Stimulated activated CD4-positive, alpha-beta T cell treated with anti-CD3 and anti-CD28 coated beads, Interleukin-15, amount 100 ng/mL, for 1 hour (primary cell): ENCODE data around the gene WDR20.
"Not testable (repeated sequence)": the region's sequence is repeated elsewhere in the genome, so short reads cannot be mapped to it uniquely, and the experiment has no call there.

Experiments used
- DNase-seq, 2 donors: peaks; one replicate each; pipeline ENCODE4 v3.0.0-alpha.2; 2020; ENCODE audit warnings: low read depth in 1 of 2, low spot score in 1 of 2

The WDR20 gene

DNA sequence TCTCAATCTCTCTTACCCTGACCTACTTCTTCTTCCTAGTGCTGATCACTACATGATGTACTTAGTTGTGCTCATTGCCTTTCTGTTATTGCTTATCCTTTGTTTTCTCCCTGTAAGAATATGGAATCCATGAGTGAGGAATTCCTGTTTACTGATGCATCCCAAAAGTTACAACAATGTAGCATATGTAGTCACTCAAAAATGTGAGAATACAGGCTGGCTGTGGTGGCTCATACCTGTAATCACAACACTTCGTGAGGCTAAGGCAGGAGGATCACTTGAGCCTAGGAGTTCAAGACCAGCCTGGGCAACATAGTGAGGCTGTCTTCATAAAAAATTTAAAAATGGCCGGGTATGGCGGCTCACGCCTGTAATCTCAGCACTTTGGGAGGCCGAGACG lies 8.0 kb upstream of the WDR20 start:
- no peak for DNase-seq

DNA sequence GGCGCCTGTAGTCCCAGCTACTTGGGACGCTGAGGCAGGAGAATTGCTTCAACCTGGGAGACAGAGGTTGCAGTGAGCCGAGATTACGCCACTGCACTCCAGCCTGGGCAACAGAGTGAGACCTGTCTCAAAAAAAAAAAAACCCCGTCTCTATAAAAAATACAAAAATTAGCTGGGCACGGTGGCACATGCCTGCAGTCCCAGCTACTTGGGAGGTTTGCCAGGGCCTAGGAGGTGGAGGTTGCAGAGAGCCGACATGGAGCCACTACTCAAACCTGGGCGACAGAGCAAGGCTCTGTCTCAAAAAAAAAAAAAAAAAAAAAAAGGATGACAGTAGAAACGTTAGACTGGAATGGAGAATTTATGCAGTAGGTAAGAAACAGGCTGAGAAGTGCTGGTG lies 5.7 kb upstream of the WDR20 start:
- not testable (repeated sequence) for DNase-seq

DNA sequence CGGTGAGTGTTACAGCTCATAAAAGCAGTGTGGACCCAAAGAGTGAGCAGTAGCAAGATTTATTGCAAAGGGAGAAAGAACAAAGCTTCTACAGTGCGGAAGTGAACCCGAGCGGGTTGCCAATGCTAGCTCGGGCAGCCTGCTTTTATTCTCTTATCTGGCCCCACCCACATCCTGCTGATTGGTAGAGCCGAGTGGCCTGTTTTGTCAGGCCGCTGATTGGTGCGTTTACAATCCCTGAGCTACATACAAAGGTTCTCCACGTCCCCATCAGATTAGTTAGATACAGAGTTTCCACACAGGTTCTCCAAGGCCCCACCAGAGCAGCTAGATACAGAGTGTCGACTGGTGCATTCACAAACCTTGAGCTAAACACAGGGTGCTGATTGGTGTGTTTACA lies 5.0 kb upstream of the WDR20 start:
- not testable (repeated sequence) for DNase-seq

DNA sequence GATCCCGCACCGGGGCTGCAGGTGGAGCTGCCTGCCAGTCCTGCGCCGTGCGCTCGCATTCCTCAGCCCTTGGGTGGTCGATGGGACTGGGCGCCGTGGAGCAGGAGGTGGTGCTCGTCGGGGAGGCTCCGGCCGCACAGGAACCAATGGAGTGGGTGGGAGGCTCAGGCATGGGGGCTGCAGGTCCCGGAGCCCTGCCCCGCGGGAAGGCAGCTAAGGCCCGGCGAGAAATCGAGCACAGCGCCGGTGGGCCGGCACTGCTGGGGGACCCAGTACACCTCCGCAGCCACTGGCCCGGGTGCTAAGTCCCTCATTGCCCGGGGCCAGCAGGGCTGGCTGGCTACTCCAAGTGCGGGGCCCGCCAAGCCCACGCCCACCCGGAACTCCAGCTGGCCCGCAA lies 4.2 kb upstream of the WDR20 start:
- DNase-seq, result not testable (repeated sequence)

DNA sequence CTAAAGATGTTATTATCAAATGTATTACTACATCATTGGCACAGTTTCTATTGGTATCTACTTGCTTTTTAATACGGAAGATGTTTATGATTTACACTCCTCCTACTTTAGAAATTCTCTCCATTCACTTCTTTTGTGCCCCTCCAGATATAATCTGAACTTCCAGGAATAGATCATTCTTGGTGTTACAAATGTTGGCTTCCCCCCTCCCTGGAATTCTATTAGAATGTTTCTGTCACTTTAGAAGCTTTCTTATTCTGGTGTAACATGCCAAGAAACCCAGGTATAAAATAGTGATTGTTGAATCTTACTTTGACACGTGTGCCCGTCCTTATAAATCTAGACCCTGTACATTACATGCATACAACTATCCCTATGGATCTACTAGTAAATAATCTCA lies 1.2 kb upstream of the WDR20 start:
- DNase-seq, result no peak

DNA sequence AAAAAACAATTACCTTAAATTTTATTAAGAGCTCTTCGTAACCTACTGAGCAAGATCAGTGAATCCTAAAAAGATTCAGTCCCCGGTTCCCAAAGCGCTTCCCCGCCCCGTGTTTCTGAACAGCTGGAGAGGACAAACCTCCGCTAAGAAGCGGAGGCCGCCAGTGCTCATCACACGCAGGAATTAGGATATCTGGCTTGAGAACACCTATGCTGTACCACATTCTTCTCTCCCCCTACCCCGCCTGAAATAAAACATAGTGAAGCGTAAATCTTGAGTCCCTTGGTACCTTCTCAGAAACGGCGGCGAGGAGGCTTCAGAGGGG lies 774 bp upstream of the WDR20 start:
- no peak for DNase-seq

DNA sequence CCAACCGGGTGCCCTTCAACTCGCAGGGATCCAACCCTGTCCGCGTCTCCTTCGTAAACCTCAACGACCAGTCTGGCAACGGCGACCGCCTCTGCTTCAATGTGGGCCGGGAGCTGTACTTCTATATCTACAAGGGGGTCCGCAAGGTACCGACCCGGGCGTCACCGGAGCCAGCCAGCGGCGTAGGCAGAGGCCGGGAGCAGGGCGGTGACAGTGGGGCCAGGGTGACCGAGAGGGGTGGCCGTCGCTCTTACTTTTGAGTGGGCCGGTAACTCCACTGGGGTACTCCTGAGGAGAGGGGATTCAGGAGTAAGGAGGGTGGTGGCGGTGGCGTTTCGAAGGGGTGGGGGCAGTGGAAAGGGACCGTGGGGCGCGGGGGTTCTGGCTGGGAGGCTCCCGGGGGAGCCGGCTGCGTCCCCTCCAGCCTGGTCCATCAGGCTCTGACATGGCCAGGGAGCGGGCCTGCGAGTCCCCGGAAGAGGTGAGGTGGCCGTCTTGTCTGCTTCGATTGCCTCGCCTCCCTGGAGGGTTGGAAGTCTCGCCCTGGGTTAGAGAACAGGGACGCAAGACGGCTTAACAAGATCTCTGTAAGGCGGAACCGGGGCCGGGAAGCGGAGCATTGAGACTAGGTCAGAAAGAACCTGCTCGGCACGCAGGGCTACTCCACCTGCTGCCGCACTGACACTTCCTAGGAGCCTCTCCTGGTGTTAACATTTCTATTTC lies 491 bp downstream of the WDR20 start:
- peak; percentile 3 to 8 for DNase-seq

DNA sequence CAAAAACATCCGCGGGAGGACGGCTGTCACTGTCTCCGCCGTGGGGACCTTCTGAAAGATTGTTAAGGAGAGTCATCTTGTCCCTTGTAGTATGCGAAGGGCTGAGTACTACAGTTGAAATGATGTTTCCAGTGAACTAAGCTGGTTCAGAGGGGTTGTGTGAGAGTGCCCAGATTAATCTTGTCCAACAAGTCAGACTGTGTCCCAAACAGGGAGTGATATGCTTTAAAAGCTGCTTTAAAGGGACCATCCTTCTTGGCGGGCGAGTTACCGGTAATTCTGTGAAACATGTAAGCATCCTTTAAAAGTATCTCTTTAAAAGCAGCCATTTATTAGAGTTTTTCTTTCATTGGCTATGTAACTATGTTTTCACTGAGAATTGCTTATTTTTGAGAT lies 1.1 kb downstream of the WDR20 start:
- no peak for DNase-seq

DNA sequence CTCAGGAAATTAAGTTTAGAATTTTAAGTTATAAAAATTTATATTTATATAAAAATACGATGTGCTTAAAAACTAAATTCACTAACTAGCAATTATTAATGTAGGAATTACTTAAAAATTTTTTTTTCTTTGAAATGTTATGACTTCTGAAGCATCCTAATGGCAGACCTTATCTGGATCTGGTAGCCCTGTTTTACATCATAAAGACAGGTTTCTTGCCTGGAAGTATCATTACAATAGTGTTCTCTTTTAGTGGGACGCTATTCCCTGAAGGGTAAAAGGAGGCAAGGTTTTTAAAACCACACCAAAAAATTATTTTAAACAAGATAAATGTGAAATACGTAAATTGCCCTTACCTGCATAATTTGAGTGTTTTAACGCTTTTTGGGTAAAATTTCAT lies 2.1 kb downstream of the WDR20 start:
- DNase-seq, result no peak

DNA sequence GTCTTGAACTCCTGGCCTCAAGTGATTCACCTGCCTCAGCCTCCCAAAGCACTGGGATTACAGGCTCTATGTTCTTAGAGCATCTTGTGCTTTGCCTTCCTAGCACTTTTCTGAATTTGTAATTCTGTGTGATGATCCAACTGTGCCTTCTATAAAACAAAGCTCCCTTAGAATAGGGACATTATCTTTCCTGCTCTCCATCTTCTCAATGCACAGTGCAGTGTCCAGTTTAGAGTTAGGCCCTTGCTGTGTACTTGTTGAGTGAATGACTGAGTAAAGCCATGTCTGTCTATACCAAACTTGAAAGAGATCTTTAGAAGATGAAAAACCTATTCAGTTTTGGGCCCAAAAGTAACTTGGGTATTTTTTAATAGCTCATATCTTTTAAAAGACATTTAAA lies 5.2 kb downstream of the WDR20 start:
- no peak for DNase-seq

DNA sequence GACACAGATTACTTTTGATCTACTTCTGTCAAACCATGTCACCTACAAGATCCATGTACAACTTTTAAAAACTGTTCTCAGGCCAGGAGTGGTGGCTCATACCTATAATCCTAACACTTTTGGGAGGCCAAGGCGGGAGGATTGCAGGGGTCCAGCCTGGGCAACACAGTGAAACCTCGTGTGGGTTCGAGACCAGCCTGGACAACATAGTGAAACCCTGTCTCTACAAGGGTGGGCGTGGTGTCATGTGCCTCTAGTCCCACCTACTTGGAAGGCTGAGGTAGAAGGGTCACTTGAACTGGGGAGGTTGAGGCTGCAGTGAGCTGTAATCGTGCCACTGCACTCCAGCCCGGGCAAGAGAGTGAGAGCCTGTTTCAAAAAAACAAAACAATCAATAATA lies 5.7 kb downstream of the WDR20 start:
- DNase-seq, result no peak

DNA sequence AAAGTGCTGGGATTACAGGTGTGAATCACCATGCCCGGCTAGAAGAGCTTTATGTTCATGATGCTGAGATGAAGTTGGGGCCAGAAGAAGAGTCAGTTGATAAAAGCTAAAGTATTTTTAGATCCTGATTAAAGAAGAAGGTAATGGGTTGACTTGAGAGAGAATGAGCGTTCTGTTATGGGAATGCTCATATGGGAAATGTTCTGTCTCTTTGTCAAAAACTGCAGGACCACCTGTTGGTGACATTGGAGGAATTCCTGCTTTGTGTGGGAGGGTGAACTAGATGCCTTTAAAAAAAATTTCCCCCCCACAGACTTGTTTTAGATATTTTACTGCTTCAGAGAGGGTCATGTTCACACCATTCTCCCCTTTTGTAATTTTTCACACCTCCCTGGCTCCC lies 6.7 kb downstream of the WDR20 start:
- no peak for DNase-seq

DNA sequence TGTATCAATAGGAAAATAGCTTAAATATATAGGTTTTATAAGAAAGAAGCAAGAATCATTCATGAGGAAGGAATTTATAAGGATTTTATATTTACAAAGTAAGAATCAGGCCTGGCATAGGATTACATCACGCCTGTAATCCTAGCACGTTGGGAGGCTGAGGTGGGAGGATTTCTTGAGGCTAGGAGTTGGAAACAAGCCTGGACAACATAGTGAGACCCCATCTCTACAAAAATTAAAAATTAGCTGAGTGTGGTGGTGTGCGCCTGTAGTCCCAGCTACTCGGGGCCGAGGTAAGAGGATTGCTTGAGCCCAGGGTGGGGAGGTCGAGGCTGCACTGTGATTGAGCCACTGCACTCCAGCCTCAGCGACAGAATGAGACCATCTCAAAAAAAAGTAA lies 10.4 kb downstream of the WDR20 start:
- DNase-seq, result no peak

DNA sequence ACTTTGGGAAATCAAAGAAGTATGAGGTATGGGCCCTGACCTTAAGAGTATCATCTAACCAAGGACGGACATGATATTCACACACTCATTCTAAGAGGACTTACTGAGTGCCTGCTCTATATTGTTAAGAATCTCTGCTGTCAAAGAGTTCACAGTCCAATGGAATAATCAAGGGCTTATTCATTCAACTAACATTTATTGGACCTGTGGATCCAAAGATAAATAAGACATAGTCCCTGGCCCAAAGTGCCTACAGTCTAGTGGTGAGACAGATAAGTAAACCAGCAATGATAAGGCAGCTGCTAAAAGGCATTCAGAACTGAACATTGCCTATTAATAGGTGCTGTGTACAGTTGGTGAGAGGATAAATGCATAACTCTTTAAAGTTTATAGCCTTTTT lies 11.0 kb downstream of the WDR20 start:
- DNase-seq, result no peak

DNA sequence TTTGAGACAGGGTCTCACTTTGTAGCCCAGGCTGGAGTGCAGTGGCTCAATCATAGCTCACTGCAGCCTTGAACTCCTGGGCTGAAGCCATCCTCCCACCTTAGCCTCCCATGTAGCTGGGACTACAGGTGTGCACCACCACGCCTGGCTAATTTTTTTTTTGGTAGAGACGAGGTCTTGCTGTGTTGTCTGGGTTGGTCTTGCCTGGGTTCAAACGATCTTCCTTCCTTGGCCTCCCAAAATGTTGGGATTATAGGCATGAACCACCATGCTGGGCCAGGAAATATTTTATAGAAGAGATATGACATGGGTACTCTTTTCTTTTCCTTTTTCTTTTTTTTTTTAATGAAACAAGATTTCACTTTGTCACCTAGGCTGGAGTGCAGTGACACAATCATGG lies 11.7 kb downstream of the WDR20 start:
- not testable (repeated sequence) for DNase-seq

DNA sequence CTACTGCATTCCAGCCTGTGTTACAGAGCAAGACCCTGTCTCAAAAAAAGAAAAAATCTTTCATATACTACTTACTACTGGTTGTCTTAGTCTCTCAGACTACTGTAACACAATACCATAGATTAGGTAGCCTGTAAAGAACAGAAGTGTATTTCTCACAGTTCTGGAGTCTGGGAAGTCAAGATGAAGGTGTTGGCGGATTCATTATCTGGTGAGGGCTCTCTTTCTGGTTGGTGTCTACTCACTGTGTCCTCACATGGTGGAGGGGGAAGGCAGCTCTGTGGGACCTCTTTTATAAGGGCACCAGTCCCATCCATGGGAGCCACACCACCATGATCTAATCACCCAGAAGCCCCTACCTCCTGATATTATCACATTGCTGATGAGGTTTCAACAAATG lies 14.4 kb downstream of the WDR20 start:
- DNase-seq, result no peak

DNA sequence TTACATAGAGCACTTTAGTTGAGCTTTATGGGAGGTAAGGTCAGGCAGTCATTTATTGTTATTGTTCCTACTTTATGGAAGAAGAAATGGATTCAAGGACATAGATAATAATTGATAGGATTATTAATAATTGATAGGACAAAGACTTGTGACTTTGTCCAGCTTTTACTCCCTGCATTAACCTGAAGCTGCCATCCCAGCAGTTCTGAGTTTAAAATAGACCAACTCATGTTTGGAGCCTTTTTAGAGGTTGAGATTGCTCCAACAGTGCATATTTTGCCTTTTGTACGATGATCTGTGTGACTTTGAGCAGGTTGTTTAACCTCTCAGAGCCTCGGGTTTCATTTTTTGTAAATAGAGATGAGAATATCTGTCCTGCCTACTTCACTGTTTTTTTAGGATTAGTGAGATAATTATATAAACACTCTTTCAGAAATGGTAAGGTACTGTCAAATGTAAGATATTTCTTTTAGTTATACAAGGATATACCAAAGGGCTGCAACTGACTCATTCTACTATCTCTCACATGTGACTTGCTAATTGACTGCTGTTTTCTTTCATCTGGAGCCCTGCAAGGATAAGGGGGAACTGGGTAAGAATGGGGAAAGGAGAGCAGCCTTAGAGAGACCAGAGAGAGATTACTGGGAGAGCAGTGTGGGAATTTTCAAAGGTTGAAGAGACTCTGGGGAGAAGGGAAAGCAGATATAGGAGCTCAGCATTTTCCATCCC lies 15.3 kb downstream of the WDR20 start:
- no peak for DNase-seq

DNA sequence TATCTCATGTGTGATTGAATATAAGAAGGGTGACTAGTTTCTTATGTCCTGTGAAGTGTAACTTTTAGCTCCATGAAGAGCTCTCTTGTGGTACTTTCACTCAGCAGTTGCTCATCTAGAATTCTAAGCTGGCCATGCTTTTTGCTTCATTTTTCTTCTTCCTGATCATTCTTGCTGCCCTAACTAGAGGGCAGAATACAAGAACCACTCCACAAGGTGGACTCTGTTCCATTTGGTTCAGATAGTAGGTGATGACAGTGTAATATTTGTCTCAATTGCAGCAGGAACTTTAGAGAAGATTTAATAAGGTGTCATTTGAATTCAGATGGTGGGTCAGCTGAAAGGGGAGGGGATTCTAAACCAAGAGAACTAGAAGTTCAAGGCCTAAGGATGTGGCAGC lies 17.6 kb downstream of the WDR20 start:
- no peak for DNase-seq

DNA sequence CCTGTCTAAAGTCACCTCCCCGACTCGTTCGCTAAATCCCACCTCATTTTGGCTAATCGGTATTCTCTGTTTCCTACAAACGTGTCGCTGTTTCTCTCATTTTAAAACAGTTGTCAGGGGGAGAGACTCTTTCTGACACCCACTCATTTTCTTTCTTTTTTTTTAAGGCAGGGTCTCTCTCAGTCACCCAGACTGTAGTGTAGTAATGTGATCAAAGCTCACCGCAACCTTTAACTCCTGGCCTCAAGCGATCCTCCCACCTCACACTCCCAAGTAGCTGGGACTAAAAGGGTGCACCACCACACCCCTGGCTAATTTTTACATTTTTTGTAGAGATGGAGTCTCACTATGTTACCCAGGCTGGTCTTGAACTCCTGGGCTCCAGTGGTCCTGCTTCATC lies 19.1 kb downstream of the WDR20 start:
- no peak for DNase-seq

DNA sequence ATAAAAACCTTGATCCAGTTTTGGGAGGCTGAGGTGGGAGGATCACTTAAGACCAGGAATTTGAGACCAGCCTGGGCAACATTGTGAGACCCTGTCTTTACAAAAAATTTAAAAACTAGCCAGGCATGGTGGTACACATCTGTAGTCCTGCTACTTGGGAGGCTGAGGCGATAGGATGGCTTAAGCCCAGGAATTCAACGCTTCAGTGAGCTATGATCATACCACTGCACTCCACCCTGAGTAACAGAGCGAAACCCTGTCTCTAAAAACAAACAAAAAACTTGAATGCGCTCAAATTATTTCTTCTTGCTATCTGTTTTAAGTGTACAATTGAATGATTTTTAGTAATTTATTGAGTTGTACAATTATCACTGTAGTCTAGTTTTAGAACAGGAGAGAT lies 20.1 kb downstream of the WDR20 start:
- no peak for DNase-seq

DNA sequence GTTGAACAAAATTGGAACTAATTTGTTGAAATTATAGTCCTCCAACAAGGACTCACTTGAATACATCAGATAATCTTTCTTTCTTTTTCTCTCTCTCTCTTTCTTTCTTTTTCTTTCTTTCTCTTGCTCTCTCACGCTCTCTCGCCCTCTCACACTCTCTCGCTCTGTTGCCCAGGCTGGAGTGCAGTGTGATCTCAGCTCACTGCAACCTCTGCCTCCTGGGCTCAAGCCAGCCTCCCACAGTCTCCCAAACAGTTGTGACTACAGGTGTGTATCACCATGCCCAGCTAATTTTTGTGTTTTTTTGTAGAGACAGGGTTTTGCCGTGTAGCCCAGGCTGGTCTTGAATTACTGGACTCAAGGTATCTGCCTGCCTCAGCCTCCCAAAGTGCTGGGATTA lies 22.8 kb downstream of the WDR20 start:
- no peak for DNase-seq

DNA sequence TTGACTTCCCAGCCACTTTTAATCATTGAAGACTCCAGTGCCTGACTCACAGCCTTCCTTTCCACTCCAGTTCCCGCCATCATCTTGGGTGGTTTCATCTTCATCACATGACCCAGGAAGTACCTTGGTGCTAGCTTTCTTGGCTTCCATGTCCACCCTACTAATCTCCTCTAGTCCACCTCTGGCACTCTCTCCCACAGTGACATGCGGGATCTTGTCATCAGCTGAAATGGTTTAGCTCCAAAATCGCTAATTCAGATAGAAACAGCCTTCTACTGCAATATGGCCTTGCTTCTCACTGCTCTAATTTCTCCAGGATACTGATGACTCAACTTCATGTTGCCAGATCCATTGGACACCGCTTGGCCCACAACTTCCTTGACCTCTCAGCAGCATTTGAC lies 24.5 kb downstream of the WDR20 start:
- DNase-seq, result no peak

DNA sequence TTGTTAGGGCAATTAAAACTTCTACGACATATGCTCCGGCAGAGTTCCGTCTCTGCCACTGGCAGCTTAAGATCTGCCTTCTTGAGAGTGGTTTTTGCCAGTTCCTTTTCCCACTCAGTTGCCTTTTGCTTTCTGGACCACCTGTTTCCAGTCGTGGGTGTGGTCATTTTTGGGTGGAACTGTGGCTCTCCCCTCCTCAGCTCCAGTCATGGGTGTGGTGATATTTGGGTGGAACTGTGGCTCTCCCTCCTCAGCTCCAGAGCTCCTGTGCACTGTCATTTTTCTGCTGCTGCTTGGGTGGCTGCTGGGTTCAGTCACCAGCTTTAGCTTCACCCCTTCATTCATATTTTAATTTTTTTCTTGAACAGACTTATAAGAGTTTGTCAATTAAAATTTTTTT lies 25.3 kb downstream of the WDR20 start:
- no peak for DNase-seq
